Lung (tissue), 12 donors: Measurements from ENCODE around the gene MRPL2. TPM values are rescaled to one million over a fixed set of nuclear protein-coding genes. Genes with fewer than 3 reads are reported as not detected.

Source experiments
- ATAC-seq: fragments of 200-7000 bp; cut with Tn5 transposase; one replicate; pipeline ENCODE4 v1.9.1; 2020; ENCODE audit warnings: moderate number of reproducible peaks; ENCODE audit not compliant: insufficient read depth, low FRiP score
- DNase-seq, 3 donors: peaks; one replicate each; pipeline ENCODE4 v3.0.0-alpha.2; 2013 to 2017
- H3K27ac ChIP-seq, 2 donors: one replicate each; pipeline ENCODE4 v1.5.1; 2013; ENCODE audit warnings: mild to moderate bottlenecking in 2 of 2, moderate library complexity in 2 of 2, control low read depth in 1 of 2, inconsistent platforms in 1 of 2, low read depth in 1 of 2, low read length in 1 of 2
- H3K27me3 ChIP-seq, 3 donors: one replicate each; pipeline ENCODE4 v1.5.1; 2013; ENCODE audit warnings: low read length in 2 of 3; ENCODE audit not compliant: control insufficient read depth in 3 of 3, insufficient read depth in 3 of 3
- H3K36me3 ChIP-seq, 4 donors: one replicate each; pipeline ENCODE4 v1.5.1; 2013; ENCODE audit warnings: low read length in 4 of 4, mild to moderate bottlenecking in 1 of 4, moderate library complexity in 1 of 4; ENCODE audit not compliant: control insufficient read depth in 4 of 4, insufficient read depth in 4 of 4
- H3K4me1 ChIP-seq, 5 donors: one replicate each; pipeline ENCODE4 v1.5.1; 2013; ENCODE audit warnings: low read length in 5 of 5, mild to moderate bottlenecking in 2 of 5, moderate library complexity in 1 of 5; ENCODE audit not compliant: control insufficient read depth in 5 of 5, insufficient read depth in 5 of 5
- H3K4me3 ChIP-seq: one replicate; pipeline ENCODE4 v1.5.1; 2013; ENCODE audit warnings: mild to moderate bottlenecking, control low read depth, moderate library complexity
- H3K9ac ChIP-seq, 2 donors: one replicate each; pipeline ENCODE4 v1.5.1; 2013; ENCODE audit warnings: low read length in 2 of 2, control low read depth in 1 of 2; ENCODE audit not compliant: insufficient read depth in 1 of 2
- H3K9me3 ChIP-seq, 4 donors: one replicate each; pipeline ENCODE4 v1.5.1; 2013; ENCODE audit warnings: low read length in 3 of 4, mild to moderate bottlenecking in 1 of 4, moderate library complexity in 1 of 4; ENCODE audit not compliant: control insufficient read depth in 4 of 4, insufficient read depth in 3 of 4
- CTCF ChIP-seq: IDR thresholded peaks from 2 replicates; pipeline ENCODE4 v1.5.1; 2012; ENCODE audit warnings: mild to moderate bottlenecking; ENCODE audit errors: control extremely low read depth, extremely low read depth
- WGBS, 2 donors: extraction: QIAGEN DNeasy Blood & Tissue Kit; methylation state at CpG; one replicate each; pipeline ENCODE4 v1.1.7; 2013; 5-methylcytosine and 5-hydroxymethylcytosine counted together
- polyA plus RNA-seq, 2 donors: library from polyadenylated mRNA; stranded (reverse); fragments of 200-250 nt; gene quantifications; one replicate each; pipeline ENCODE4 v1.2.1, GENCODE V29; 2013
- total RNA-seq, 2 donors: library from RNA; depleted of rRNA in 1 of 2; stranded (reverse); fragments of >200 nt in 1 of 2; gene quantifications; one replicate each; pipeline ENCODE4 v1.2.1, GENCODE V29; 2014 to 2021
- donor health status: control.
- donor health status: control.
- donor health status: Bipolar disorder and iron deficiency.
- donor health status: healthy.
- donor health status: DM: yes; HTN: yes; CAD: no.

Gene MRPL2
- total and polyA plus RNA-seq, 4 donors = 11.5 to 84.0 (median 46.1) TPM

GRCh38 chr6:43060034-43060754, 960 bp upstream of the MRPL2 start:
- Histone ChIP-seq H3K27me3 (no peaks in the 10 kb centered on the region), H3K4me3 (peak overlapping the region; percentile 62), H3K4me1 (peaks cover 4 to 20% (median 12%) of the 10 kb centered on the region in 5 donors), H3K9ac (peak overlapping the region; percentile 51 to 98), H3K36me3 (peaks cover 0 to 23% (median 20%) of the 10 kb centered on the region in 4 donors), H3K27ac (peak overlapping the region; percentile 80 to 95), H3K9me3 (no peaks in the 10 kb centered on the region)
- ATAC-seq = peak; percentile 2
- WGBS, 2 donors = 12 to 14% methylated on average over 14 to 15 of the region's 15 CpGs
- TF ChIP-seq CTCF = no peak
- peak in 2 of 3 donors; percentile 20 to 30 for DNase-seq

- Histone ChIP-seq H3K4me1 (peaks cover 4 to 25% (median 12%) of the 10 kb centered on the region in 5 donors), H3K4me3 (peak overlapping the region; percentile 75), H3K27me3 (no peaks in the 10 kb centered on the region), H3K36me3 (peaks cover 0 to 21% (median 17%) of the 10 kb centered on the region in 4 donors), H3K9me3 (no peaks in the 10 kb centered on the region), H3K27ac (peak overlapping the region in 1 of 2 donors; percentile 86), H3K9ac (peak overlapping the region; percentile 77 to 78)
- DNase-seq (no peak), ATAC-seq (no peak)
- WGBS, 2 donors = 81 to 85% methylated on average over 1 of the region's 1 CpG
- no peak for TF ChIP-seq CTCF
Measured at GRCh38 chr6:43058531-43058930, 703 bp downstream of the MRPL2 start.

GRCh38 chr6:43055966-43056365, 3.3 kb downstream of the MRPL2 start:
- H3K9me3 ChIP-seq = no peaks in the 10 kb centered on the region
- no peaks in the 10 kb centered on the region for H3K27me3 ChIP-seq
- ATAC-seq = no peak
- no peak for DNase-seq
- no peak overlapping the region for H3K9ac ChIP-seq
- H3K4me1 ChIP-seq = peaks cover 11 to 45% (median 15%) of the 10 kb centered on the region in 5 donors
- H3K27ac ChIP-seq = no peak overlapping the region
- 91% methylated on average over 8 of the region's 8 CpGs for WGBS, 2 donors
- no peak for TF ChIP-seq CTCF
- H3K36me3 ChIP-seq = peaks cover 0 to 16% (median 12%) of the 10 kb centered on the region in 4 donors
- no peak overlapping the region for H3K4me3 ChIP-seq
